MV-4-11 (cell line): Measurements from ENCODE around the gene TTLL9.

Experiments
- DNase-seq: peaks from one replicate; lab custom pipeline; 2025; lab: John Stamatoyannopoulos, UW

TTLL9 gene

DNA sequence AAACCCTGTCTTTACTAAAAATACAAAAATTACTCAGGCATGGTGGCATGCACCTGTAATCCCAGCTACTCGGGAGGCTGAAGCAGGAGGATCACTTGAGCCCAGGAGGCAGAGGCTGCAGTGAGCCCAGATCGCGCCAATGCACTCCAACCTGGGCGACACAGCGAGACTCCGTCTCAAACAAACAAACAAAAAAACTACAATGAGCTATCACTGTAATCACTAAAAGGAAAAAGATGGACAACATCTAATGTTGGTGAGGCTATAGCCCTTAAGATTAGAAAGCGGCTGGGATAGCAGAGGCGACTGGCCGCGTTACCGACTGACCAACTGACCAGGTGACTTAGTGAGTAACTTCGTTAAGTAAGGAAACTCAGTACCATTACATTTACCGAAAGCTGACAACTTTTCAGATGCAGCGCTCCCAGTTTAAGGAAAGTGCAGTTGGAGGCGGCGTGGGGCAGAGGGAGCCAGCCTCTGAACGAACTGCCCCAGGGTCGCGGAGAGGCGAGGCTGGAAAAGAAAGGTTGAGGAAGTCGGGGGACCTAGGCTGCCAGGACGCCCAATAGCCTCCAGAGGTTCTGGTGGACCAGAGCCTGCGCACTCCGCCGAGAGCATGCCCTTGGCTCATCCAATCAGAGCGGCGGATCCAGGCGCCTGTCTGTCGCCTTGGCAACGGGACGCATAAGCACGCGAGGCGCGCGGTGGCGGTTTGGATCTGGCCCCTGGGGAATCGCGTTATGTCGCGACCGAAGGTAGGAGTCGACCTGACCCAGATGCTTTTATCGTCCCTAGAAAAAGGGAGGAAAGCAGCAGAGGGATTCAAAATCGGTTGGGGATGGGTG lies 8.9 kb downstream of the TTLL9 start:
- peak; percentile 93 for DNase-seq

GRCh38 chr20:31881945-31882344 lies 11.5 kb downstream of the TTLL9 start:
- DNase-seq: no peak

GRCh38 chr20:31883829-31884228 lies 13.4 kb downstream of the TTLL9 start:
- no peak for DNase-seq

- DNase-seq: no peak
Observed at GRCh38 chr20:31890646-31891045, 20.2 kb downstream of the TTLL9 start.

DNA sequence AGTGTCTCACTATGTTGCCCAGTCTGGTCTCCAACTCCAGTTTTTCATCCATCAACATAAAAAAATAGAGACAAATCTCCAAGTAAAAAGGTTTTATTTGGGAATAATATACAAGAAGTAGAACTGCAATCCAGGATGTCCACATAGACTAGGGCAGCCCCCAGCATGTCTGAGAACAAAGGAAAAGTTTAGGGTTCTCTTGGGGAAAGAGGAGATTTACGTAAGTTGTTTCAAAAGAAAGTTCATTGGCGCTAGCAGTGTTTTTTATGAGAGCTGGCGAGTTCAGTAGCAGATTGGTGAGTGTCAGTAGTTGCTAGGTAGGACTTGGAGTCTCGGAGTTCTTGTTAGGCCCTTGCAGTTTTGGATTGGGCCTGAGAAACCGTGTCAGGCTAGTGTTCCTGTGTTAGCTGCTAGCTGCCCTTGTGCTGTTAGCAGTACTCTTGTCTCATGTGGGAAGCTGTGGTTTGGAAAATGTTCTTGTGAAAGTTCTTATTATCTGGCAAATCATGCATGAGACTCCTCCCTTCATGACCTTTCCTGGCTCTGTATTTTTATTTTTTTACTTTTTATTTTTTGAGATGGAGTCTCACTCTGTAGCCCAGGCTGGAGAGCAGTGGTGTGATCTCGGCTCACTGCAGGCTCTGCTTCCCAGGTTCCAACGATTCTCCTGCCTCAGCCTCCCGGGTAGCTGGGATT lies 24.7 kb downstream of the TTLL9 start:
- DNase-seq: peak; percentile 77

GRCh38 chr20:31896049-31896448 lies 25.6 kb downstream of the TTLL9 start:
- DNase-seq: no peak

DNA sequence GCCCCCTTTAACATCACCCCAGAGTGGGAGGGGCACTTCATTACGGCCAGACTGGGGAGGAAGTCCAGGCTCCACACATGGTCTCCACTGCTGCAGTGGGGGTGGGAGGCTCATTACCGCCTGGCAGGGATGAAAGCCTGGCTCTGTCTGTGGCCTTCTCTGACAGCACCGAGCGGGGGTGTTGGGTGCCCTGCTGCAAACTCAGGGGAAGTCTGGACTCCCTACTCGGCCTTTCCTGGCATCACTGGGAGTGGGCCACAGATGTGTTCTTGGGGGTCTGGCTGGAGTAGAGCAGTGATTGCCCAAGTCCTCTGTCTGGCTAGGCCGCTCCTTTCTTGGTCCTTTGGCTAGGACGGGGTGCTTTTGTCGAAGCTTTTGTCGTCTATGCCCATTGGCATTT lies 27.1 kb downstream of the TTLL9 start:
- DNase-seq: no peak

DNA sequence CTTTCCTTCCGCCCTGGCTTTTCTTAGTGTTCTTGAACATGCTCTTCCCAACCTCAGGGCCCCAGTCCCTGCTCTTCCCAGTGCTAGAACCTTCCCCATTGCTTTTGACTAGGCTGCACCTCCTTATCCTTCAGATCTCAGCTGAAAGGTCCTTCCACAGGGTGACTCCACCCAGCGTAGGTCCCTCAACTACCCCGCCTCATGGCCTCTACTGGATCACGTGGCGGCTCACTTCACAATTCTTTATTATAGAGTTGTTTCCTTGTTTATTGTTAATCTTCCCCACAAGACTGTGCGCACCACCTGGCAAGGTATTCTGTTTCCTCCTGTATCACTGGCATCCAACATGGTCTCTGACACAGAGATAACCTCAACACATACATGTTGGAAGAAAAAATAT lies 31.2 kb downstream of the TTLL9 start:
- DNase-seq: no peak

DNA sequence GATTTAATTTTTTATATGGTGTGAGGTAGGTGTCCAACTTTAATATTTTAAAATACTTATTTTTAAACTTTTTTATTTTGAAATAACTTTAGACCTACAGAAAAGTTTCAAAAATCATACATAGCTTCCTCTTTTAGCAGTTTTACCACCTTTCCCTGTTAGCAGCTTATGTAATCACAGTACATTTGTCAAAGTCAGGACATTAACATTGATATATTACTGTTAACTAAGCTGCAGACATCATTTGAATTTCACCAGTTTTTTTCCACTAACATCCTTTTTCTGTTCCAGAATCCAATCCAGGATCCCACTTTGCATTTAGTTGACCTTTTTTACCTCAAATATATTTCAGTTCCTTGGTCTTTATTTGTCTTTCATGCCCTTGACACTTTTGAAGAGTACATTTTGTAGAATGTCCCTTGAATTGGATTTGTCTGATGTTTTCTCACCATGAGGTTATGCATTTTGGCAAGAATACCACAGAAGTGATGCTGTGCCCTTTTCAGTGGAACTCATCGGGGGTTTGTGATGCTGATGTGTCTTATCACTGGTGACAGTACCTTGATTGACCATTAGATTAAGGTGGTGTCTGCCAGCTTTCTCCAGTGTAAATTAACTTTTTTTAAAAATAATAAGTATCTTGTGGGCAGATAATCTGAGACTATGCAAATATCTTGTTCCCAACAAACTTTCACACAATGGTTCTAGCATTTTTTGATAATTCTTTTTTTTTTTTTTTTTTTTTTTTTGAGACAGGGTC lies 33.4 kb downstream of the TTLL9 start:
- DNase-seq: no peak

DNA sequence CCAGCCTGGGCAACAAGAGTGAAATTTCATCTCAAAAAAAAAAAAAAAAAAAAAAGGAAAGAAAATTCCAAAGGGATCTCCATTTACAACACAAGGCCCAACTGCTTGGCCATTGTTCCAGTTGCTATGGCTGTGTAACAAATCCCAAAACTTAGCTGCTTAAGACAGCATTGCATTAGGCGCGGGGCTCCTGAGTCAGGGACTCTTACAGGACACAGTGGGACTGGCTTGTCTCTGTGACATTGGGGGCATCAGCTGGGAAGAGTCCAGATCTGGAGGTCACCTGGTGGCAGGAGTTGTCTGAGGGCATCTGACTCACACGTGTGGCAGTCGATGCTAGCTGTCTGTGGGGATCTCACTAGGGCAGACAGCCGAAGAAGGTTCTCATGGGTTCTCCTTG lies 35.6 kb downstream of the TTLL9 start:
- no peak for DNase-seq

- no peak for DNase-seq
Observed at GRCh38 chr20:31907046-31907445, 36.6 kb downstream of the TTLL9 start.

GRCh38 chr20:31908016-31908415 lies 37.6 kb downstream of the TTLL9 start:
- no peak for DNase-seq

DNA sequence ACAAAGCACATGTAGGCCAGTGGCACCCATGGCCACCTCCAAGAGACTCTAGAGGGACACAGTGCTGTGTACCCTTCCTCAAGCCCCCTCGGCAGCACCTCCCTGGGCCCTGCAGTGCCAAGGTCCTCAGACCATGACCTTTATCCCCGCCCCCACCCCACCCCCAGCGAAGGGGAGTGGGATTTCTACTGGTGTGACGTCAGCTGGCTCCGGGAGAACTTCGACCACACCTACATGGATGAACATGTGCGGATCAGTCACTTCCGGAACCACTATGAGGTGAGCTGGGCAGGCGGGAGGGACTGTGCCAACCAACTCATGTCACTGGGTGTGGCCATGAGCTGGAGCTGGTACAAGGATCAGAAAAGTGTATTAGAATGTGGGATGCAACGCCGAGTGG lies 38.0 kb downstream of the TTLL9 start:
- DNase-seq: no peak

DNA sequence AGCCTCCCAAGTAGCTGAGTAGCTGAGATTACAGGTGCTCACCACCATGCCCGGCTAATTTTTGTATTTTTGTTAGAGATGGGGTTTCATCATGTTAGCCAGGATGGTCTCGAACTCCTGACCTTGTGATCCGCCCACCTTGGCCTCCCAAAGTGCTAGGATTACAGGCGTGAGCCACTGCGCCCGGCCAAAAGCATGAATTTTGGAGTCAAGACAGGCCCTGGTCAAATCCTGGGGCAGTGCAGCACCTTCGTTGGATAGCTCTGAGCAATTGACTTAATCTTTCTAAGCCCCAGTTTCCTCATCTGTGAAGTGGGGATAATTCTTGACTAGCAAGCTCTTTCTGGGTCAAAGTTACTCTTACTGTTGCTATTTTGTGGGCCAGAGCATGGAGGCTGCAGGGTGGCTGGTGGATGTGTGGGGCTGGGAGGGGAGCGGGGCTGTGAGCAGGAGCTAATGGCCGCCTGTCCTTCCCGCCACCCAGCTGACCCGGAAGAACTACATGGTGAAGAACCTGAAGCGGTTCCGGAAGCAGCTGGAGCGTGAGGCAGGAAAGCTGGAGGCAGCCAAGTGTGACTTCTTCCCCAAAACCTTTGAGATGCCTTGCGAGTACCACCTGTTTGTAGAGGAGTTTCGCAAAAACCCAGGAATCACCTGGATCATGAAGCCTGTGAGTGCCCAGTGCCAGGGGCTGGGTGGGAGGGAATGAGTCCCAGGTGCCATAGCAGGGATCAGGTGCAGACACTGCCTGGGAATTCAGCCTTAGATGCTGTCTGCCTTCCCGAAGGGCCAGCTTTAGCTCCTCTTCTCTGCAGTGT lies 39.0 kb downstream of the TTLL9 start:
- no peak for DNase-seq

- no peak for DNase-seq
Observed at GRCh38 chr20:31910071-31910803, 39.8 kb downstream of the TTLL9 start.

DNA sequence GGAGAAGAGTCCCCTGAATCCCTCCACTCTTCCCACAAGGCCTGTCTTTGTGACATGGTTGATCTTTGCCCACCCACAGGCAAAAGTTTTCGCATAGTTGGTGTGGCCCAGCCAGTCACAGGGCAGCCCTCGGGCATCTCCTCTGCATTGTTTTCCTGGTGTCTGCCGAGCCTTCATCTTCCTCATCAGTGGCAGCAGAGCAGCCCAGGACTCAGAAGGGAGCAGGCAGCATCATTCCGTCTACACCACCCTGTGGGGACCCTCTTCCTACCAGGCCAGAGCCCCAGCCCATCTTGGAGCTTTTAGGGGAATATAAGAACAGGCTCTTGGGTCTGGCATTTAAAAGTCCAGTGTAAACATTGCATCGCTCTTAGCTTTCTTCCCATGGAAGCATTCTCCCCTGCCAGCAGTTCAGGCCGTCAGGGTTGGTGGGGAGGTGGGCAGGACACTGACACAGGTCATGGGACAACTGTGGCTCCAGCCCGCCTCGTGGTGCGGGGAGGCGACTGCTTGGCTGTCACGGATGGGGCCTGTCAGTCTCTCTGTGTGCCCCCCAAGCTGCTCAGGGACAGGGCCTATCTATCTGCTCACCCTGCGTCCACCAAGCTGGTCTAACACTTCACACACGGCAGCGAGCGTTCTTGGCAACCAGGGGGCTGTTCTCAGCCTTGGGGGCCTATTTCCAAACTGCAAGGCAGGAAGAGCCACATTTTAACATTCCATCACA lies 43.2 kb downstream of the TTLL9 start:
- DNase-seq: no peak

DNA sequence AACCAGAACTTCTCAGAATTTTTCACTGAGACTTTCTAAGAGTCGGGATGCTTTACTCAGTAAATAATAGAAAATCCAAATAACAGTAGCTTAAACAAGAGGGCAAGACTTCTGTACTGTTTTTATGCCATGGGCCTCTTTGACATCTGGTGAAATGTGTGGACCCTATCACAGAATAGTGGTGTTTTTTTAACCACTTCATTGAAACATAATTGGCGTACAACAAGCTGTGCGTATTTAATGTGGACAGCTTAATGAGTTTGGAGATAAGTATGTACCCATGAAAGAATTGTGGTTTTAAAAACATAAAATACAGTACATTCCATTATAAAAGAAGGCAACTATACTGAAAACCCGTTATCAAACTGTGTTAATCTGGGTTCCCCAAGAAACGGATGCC lies 43.7 kb downstream of the TTLL9 start:
- no peak for DNase-seq

DNA sequence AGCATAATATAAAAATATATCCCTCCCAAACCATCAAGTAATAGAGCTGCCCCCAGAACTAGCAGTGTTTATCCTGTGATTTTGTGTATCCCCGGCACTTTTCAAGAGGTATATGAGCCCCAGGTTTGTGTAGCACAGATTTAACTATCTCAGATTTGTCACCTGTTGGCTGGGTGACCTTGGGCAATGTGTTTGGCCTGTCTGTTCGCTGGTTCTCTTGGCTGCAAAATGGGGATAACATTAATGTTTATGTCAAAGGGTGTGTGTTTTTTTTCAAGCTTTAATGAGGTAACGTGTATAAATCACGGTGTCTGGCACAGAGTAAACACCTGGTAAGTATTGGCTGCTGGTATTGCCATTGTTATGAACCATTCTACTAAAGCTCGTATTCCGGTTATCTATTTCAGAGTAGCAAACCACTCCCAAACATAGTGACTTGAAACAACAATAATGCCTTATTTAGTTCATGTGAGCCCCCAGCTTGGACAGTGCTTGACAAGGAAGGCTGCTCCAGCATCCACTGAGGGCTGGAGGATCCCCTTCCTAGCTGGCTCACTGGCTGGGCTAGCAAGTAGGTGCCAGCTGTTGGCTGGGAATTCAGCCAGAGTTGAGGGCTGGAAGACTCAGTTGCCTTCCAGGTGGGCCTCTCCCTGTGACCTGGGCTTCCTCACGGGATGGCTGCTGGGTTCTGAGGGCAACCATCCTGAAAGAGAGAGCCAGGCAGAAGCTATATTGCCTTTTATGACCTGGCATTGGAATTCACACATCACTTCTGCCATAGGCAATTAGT lies 45.3 kb downstream of the TTLL9 start:
- DNase-seq: no peak

DNA sequence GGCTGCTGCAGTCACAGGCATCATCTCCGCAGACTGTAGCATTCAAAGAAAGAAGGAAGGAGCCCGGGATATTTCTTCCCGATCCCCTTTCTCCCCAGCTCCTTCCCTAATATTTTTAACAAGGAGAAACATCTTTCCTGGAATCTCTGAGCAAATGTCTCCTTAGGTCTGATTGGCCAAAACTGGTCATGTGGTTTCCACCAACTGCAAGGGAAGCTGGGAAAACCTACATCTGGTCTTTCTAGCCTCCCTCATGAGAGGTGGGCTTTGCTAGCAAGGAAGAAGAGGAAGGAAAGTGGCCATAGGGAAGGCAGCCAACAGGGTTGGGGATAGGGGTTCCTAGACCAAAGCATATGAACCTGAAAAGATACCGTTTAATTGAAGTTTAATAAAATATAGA lies 46.3 kb downstream of the TTLL9 start:
- DNase-seq: no peak

DNA sequence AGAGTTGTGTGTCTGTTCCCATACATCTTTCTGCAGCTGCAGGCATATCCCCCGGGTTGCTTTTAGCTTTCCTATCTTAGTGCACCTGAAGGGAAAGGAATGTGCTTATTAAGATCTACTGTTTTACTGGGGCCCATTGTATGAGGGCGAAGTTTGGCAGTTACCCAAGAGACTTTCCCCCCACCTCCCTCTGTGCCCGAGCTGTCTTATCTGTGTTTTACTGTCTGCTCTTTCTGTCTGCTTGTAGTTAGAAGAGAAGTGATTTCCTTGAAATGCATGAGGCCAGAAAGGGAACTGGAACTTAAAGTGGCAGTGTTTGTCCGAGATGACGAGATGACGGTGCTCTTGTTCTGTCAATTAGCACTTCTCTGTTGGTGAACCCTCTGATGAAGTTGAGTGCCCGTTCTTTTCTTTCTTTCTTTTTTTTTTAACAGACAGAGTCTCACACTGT lies 47.6 kb downstream of the TTLL9 start:
- DNase-seq: peak; percentile 39
